Left ventricle myocardium inferior (tissue), 1 donor: ENCODE measurements around the gene ITIH2. TPM values are rescaled to one million over a fixed set of nuclear protein-coding genes. Genes with fewer than 3 reads are reported as not detected.

Experiments
- DNase-seq: peaks from one replicate; pipeline ENCODE4 v3.0.0-alpha.2; 2020
- H3K27ac ChIP-seq: fragments of 200-600 bp; replicated peaks from 2 replicates; pipeline ENCODE4 v1.8.0; 2021
- H3K27me3 ChIP-seq: fragments of 200-600 bp; 2 replicates; pipeline ENCODE4 v1.8.0; 2021; ENCODE audit warnings: low read depth
- H3K36me3 ChIP-seq: fragments of 200-600 bp; 2 replicates; pipeline ENCODE4 v1.8.0; 2021
- H3K4me1 ChIP-seq: fragments of 200-600 bp; 2 replicates; pipeline ENCODE4 v1.8.0; 2021
- H3K4me3 ChIP-seq: fragments of 200-600 bp; 2 replicates; pipeline ENCODE4 v1.8.0; 2021; ENCODE audit warnings: mild to moderate bottlenecking, moderate library complexity
- H3K9me3 ChIP-seq: fragments of 200-600 bp; replicated peaks from 2 replicates; pipeline ENCODE4 v1.8.0; 2021
- intact Hi-C: fragments of 100-400 bp; cut with micrococcal nuclease; formaldehyde crosslinking; loops from one replicate; pipeline ENCODE4 v1.11.0; 2022
- total RNA-seq: library from RNA; stranded (reverse); fragmentation: NEBNext Ultra II Directional; extraction: Animal tissue kit (Norgen Biotek cat#: 25700); gene quantifications from one replicate; pipeline ENCODE4 v1.2.1, GENCODE V29; 2021
- TF ChIP-seq, protein P1 (sequence below): fragments of 200-600 bp; IDR thresholded peaks from 2 replicates; pipeline ENCODE4 v1.8.0; 2021; ENCODE audit warnings: antibody characterized with exemption, mild to moderate bottlenecking, borderline replicate concordance
- donor health status: DM: no; HTN: yes; CAD: no; lungs with severe emphysema.

The ITIH2 gene
- total RNA-seq, 1 donor from 2014 or later, result not detected

DNA sequence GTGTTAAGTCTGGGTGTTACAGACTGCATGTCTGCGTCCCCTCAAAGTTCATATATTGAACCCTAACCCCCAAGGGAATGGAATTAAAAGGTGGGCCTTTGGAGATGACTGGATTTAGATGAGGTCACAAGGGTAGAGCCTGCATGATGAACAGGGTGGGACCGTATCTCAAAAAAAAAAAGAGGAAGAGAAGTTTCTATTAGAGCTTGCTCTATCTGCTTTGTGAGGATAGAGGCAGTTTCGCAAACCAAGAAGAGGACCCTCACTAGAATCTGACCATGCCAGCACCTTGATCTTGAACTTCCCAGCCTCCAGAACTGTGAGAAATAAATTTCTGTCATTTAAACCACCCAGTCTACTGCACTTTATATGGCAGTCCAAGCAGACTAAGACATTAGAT is 83.3 kb downstream of the ITIH2 start:
- no peak for DNase-seq
- Histone ChIP-seq H3K4me3 (peak overlapping the region; percentile 94), H3K4me1 (peaks cover 94% of the 10 kb centered on the region), H3K27ac (no peak overlapping the region), H3K36me3 (peaks cover 11% of the 10 kb centered on the region), H3K27me3 (no peaks in the 10 kb centered on the region), H3K9me3 (no peaks in the 10 kb centered on the region)
- TF ChIP-seq, protein P1, sequence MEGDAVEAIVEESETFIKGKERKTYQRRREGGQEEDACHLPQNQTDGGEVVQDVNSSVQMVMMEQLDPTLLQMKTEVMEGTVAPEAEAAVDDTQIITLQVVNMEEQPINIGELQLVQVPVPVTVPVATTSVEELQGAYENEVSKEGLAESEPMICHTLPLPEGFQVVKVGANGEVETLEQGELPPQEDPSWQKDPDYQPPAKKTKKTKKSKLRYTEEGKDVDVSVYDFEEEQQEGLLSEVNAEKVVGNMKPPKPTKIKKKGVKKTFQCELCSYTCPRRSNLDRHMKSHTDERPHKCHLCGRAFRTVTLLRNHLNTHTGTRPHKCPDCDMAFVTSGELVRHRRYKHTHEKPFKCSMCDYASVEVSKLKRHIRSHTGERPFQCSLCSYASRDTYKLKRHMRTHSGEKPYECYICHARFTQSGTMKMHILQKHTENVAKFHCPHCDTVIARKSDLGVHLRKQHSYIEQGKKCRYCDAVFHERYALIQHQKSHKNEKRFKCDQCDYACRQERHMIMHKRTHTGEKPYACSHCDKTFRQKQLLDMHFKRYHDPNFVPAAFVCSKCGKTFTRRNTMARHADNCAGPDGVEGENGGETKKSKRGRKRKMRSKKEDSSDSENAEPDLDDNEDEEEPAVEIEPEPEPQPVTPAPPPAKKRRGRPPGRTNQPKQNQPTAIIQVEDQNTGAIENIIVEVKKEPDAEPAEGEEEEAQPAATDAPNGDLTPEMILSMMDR, result no peak
- intact Hi-C loops, result no loop called here

DNA sequence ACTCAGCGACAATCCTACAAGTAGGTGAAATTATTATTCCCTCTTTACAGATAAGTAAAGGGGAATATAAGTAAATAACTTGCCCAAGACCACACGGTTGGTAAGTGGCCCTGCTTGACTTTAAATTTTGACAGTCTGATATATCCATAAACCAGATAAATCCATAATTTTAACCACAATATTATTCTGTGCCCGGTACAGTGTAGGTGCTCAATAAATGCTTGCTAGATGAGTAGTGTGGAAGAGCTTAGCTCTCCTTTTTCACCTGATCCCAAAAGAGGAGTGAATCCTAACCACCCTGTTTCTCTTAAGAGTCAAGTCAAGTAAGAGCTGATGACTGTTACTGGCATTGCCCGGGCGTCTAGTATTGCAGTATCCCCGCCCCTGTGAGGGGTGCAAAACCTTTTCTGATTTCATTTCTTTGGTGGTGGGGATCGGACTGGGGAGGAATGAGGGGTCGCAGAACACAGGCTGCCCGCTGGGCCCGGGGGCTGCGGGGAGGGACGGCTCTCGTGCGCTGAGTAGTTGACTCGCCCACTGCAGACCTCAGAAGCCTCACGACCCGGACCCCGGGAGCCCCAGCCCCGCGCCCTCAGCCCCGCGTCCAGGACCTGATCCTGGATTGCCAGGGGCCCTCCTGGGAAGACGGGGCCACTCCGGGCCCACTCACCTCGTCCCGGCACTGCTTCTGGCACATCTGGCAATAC is 84.2 kb downstream of the ITIH2 start:
- Histone ChIP-seq H3K27ac (peak overlapping the region; percentile 97), H3K4me3 (peak overlapping the region; percentile 94), H3K9me3 (no peaks in the 10 kb centered on the region), H3K27me3 (no peaks in the 10 kb centered on the region), H3K36me3 (peaks cover 5% of the 10 kb centered on the region), H3K4me1 (peaks cover 97% of the 10 kb centered on the region)
- TF ChIP-seq, protein P1, result no peak
- DNase-seq, result no peak
- intact Hi-C loops, result no loop called here

DNA sequence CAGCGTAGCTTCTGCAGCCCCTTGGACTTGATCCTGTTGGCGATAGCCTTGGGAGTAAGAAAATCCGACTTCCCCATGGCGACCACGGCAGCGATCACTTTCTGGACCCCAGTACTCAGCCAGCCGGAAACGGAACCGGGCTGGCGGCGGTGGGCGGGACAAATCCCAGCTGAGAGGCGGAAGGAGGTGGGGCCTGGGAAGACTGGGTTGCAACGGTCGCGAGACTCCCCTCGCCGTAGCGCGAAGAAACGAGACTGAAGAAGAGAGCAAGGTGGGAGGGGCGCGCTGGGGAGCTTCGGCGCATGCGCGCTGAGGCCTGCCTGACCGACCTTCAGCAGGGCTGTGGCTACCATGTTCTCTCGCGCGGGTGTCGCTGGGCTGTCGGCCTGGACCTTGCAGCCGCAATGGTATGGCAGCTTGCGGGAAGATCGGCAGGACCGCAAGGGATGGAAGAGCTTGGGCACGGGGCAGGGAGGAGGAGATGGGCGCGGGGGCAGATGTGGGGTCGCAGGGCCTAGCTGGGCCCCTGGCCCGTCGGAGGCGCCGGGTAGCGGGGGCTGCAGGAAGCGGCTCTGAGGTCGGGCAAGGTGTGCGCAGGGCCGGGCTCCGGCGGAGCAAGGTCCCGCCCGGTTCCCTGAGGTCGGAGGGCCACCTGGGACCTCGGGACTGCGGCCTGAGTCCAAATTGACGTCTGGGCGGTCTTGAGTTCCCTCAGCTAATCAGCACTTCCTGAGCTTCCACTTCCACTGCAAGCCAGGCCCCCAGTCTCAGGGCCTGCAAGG is 84.9 kb downstream of the ITIH2 start, which contains the start of the genes ATP5F1C and KIN:
Gene ATP5F1C (plus strand): TSS at position 321 of the 782 bp plus-strand sequence. CDS start 31 bp downstream, at position 352.
Gene KIN (minus strand): TSS at position 137 of the 782 bp plus-strand sequence. CDS start 60 bp downstream, at position 77.
- Histone ChIP-seq H3K4me1 (peaks cover 97% of the 10 kb centered on the region), H3K27me3 (no peaks in the 10 kb centered on the region), H3K27ac (peak within 1 kb of the TSS; percentile 97), H3K36me3 (no peaks in the 10 kb centered on the region), H3K9me3 (no peaks in the 10 kb centered on the region), H3K4me3 (peak within 1 kb of the TSS; percentile 94)
- intact Hi-C loops, result no loop called here
- TF ChIP-seq, protein P1, result no peak
- DNase-seq, result peak; percentile 98

DNA sequence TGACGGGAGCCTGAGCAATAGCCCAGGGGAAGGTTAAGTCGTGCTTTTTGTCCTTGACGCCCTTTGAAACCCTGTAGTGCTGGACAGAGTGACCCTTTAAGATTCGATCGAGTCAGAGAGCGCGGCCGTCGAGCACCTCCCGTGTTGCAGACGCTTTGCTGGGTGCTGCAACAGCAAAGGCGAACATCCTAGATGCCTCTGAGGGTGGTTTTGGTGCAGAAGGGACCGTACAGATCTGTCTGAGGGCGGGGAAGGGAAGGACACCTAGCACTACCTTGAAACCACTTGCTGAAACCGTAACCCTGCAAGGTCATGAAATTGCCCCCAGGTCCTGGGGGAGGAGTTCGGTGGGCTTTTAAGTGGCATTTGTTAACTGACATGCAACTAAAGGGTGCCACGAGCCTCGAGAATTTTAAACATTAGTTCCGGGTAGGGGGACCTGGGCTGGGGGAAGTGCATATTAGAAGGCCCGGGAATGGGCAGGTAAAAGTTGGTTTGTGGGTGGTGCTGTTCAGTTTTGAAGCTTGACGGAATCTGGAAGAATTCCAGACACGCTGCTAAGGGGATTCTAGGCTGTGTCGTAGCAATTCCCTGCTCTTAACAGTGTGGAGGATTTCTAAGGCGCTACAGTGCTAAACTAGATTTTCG is 85.6 kb downstream of the ITIH2 start:
- Histone ChIP-seq H3K27ac (peak overlapping the region; percentile 97), H3K36me3 (no peaks in the 10 kb centered on the region), H3K4me3 (peak overlapping the region; percentile 94), H3K27me3 (no peaks in the 10 kb centered on the region), H3K4me1 (peaks cover 98% of the 10 kb centered on the region), H3K9me3 (no peaks in the 10 kb centered on the region)
- intact Hi-C loops, result no loop called here
- no peak for DNase-seq
- TF ChIP-seq, protein P1, result no peak

DNA sequence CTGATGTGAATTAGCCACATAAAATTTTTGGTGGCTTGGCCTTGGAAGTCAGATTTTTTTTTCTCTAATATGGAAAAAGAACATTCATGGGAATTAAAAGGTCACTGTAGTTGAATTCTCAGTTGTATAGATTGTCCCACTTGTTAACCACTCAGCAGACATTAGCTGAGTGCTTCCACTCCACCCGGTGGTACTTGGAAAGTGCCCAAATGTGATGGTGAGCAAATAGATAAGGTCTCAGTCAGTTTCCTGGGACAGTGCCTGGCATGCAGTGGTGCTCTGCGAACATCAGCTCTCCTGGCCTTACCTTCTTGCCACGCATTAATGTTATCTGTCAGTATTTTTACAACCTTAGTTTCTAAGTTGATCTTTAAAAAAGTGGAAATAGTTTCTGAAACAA is 86.3 kb downstream of the ITIH2 start:
- H3K4me3 ChIP-seq, result peak overlapping the region; percentile 94
- peaks cover 98% of the 10 kb centered on the region for H3K4me1 ChIP-seq
- peak; percentile 49 for DNase-seq
- intact Hi-C loops, result no loop called here
- TF ChIP-seq, protein P1, result no peak
- H3K36me3 ChIP-seq, result no peaks in the 10 kb centered on the region
- no peaks in the 10 kb centered on the region for H3K9me3 ChIP-seq
- no peaks in the 10 kb centered on the region for H3K27me3 ChIP-seq
- H3K27ac ChIP-seq, result peak overlapping the region; percentile 97
